Loucy (cell line): ENCODE results near the gene STK4.

ENCODE experiments used
- CTCF ChIP-seq: fragments of 200-600 bp; sonication (generic); conservative IDR thresholded peaks from 2 replicates; pipeline ENCODE4 v1.5.1; 2014; ENCODE audit warnings: mild to moderate bottlenecking, antibody characterized with exemption, low read length
- EZH2phosphoT487 ChIP-seq: fragments of 200-600 bp; IDR thresholded peaks from 2 replicates; pipeline ENCODE4 v1.6.1; 2018; ENCODE audit warnings: antibody characterized with exemption, mild to moderate bottlenecking, moderate library complexity, borderline replicate concordance

- TF ChIP-seq CTCF (no peak), EZH2phosphoT487 (no peak)
Measured at GRCh38 chr20:45036044-45036755, 69.9 kb downstream of the STK4 start.
